ENCODE results near the gene NES.
A peak's percentile ranks its signal among the peaks of the same experiment; 100 is the strongest.

Gene NES

DNA sequence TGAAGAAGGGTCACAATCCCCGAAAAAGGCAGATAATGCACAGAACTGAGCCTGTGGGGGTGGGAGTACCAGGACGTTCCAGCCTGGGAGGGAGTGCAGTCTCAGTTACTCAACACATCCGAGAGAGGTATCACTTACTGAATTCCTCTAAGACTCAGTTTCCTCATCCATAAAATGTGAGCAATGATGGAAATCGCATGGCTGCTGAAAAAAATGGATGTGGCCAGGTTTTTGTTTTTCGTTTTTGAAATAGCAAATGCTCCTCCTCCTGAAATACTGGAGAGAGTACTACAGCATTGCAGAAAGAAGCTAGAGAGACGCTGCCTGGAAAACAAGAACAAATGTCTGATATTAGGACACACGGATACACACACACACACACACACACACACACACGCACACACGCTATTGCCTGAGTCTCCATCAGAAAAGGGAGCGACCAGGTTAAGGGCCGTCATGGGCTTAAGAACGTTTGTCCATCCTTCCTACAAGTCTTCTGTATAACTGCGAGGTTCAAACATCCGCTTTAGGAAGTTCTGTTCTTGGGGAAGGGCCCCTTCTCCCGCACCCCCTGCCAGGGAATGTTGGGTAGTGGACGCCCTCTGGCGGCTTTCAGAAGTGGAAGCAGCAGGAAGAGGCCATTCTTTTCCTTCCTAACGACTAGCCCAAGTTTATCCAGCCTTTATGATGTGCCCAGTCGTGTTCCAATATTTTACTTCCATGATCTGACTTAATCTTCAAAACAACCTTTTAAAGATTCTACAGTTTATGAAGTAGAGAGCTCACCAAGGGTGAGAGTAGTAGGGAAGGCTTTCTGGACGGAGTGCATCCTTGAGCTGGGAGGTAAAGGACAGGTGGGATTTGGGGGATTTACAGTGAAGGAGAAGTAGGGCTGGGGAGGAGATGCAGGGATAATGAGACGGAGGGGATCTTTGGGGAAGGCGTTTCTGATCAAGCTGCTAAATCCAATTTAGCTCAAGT, 699 bp upstream of the NES start:
- H3K27ac ChIP-seq: peak overlapping the region; percentile 58
- no peak for TF ChIP-seq ZFX (IDR thresholded peaks at IDR 0.05; ENCODE audit: borderline replicate concordance)
- TF ChIP-seq, protein P1, sequence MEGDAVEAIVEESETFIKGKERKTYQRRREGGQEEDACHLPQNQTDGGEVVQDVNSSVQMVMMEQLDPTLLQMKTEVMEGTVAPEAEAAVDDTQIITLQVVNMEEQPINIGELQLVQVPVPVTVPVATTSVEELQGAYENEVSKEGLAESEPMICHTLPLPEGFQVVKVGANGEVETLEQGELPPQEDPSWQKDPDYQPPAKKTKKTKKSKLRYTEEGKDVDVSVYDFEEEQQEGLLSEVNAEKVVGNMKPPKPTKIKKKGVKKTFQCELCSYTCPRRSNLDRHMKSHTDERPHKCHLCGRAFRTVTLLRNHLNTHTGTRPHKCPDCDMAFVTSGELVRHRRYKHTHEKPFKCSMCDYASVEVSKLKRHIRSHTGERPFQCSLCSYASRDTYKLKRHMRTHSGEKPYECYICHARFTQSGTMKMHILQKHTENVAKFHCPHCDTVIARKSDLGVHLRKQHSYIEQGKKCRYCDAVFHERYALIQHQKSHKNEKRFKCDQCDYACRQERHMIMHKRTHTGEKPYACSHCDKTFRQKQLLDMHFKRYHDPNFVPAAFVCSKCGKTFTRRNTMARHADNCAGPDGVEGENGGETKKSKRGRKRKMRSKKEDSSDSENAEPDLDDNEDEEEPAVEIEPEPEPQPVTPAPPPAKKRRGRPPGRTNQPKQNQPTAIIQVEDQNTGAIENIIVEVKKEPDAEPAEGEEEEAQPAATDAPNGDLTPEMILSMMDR (IDR thresholded peaks at IDR 0.05): peak; percentile 99

DNA sequence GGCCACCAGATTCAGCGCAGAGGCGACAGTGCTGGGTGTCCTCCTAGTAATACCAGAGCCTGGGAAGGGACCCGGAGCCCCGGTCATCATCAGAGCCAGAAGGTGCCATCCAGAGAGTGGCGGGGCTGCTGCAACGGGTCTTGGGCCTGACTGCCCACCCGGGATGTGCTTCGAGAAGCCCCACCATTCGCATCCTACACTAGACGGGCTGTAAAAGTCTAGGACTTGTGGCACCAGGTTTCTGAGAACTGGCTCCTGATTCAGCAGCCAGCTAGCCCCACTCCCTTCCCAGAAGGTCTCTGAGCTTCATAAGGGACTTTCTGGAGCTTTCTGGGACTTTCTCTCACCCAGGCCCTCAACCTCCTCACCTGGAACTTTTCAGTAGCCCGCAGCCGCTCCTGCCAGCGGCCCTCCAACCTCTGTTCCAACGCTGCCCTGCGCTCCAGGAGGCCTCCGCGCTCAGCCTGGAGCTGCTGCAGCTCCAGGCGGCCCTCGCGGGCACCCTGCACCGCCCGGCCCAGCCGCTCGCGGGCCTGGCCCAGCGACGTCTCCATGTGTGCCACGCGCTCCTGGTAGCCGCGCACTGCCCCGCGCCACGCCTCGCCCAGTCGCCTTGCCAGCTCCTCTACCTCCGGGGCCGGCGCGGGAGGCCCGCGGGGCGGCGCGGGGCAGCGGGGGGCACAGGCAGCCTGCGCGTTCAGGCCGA, 940 bp downstream of the NES start:
- no peak for TF ChIP-seq ZFX (IDR thresholded peaks at IDR 0.05; ENCODE audit: borderline replicate concordance)
- TF ChIP-seq, protein P1 (IDR thresholded peaks at IDR 0.05): no peak
- peak overlapping the region; percentile 58; the same call in 1 of the 2 replicates for H3K27ac ChIP-seq

DNA sequence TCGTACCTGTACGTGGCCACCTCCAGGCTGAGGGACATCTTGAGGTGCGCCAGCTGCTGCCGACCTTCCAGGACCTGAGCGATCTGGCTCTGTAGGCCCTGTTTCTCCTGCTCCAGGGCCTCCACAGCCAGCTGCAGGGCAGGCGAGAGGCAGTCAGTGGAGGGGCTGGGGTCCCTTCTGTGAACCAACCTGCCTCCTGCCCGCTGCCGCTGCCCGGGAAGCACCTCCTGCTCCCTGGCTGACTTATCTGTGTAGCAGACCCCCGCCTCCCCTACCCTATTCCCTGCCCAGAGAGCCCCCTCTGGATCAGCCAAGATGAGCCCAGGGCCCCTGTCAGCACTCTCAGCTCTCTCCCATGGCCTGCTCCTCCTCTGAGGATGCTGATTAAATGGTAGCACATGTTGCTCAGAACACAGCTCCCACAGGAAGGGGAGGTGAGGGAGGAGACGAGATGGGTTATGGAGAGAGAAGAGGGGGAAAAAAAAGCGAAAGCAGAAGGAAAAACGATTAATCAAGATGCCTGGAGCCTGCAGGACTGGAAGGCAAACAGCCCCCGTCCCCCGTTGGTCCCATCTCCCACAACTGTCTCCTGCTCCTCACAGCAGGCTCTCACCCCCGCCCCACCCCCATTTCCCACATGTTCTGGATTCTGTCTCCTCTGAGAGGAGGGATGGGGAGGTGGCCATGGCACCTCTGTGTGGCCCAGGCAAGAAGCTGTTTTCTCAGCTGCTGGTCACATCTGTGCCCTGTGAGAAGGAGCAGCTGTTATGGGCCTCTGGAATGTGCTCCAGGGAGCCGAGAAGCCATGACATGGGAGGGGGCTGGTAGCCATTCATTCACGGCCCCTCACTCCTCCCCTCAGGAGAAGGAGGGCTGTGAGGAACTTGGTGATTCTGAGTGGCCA, 1.7 kb downstream of the NES start:
- no peak overlapping the region for H3K27ac ChIP-seq
- TF ChIP-seq, protein P1 (IDR thresholded peaks at IDR 0.05): no peak
- no peak for TF ChIP-seq ZFX (IDR thresholded peaks at IDR 0.05; ENCODE audit: borderline replicate concordance)

DNA sequence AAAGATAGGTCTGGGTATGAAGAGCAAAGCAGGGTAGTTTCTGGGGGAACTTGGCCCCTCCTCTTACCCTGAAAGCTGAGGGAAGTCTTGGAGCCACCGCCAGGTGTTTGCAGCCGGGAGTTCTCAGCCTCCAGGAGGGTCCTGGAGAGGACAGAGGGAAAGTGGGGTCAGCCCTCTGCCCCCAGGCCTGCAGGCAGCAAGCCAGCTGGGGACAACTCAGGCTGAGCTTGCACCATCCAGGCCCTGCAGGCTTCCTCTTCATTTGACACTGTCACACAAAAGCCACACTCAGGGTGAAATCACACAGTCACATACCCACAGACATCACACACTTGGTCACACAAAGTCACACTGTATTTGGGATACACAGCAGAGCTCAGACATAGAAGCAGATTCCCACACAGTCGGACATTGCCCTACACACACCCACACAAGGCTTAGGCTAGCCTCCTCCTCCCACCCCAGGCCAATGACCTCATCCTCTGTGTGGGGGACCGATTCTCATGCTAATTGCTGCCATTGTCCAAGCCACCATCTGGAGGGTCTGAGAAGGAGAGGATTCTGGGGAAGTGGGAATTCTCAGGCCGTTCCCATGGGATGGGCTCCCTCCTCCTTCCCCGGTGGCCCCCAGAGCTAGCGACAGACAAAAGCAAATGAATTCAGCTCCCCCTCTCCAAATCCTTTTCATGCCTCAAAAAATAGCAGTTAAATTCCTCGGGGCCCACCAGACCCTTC, 3.7 kb downstream of the NES start:
- no peak for TF ChIP-seq ZFX (IDR thresholded peaks at IDR 0.05; ENCODE audit: borderline replicate concordance)
- TF ChIP-seq, protein P1 (IDR thresholded peaks at IDR 0.05): no peak
- H3K27ac ChIP-seq: no peak overlapping the region

DNA sequence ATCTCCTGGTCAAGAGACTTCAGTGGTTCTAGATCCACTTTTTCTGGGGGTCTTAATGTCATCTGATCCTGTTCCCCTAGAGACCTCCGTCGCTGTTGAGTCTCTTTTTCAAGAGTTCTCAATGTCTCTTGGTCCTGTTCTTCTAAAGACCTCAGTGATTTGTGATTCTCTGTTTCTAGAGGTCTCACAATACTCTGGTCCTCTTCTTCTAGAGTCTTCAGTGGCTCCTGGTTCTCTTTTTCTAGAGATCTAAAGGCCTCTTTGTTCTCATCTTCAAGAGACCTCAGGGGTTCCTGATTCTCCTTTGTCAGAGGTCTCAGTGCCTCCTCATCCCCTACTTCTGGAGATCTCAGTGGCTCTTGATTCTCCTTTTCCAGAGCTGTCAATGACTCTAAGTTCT, 5.4 kb downstream of the NES start:
- no peak overlapping the region for H3K27ac ChIP-seq
- TF ChIP-seq ZFX (IDR thresholded peaks at IDR 0.05; ENCODE audit: borderline replicate concordance): no peak
- TF ChIP-seq, protein P1 (IDR thresholded peaks at IDR 0.05): no peak

DNA sequence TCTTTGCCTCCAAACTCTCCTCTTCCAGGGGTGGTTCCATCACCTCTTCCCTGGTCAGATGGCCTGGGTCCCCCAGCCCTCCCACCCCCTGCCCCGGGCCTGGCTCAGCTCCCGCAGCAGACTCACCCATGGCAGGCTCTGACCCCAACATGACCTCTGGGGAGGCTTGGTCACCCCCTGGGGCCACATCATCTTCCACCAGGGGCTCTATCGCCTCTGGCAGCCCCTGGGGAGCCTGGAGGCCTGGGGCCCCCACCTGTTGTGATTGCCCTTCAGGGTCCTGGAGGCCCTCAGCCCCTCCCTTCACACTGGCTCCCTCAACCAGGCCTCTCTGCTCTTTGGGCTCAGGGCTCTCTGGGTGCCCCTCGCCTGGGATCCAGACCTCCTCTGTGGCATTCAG, 6.4 kb downstream of the NES start:
- TF ChIP-seq ZFX (IDR thresholded peaks at IDR 0.05; ENCODE audit: borderline replicate concordance): no peak
- TF ChIP-seq, protein P1 (IDR thresholded peaks at IDR 0.05): no peak
- no peak overlapping the region for H3K27ac ChIP-seq
